CD4-positive, CD25-positive, alpha-beta regulatory T cell (primary cell): ENCODE results near the gene RASGRP2. TPM values are rescaled to one million over a fixed set of nuclear protein-coding genes. Genes with fewer than 3 reads are reported as not detected.

ENCODE experiments used
- ATAC-seq, 2 donors: fragments of 150-1000 bp; cut with Tn5 transposase; one replicate each; pipeline ENCODE4 v1.10.0; 2021; ENCODE audit warnings: low read depth in 2 of 2, moderate number of reproducible peaks in 2 of 2, moderate library complexity in 1 of 2
- DNase-seq, 3 donors: peaks; one replicate each; pipeline versions ENCODE4 v3.0.0 to v3.0.0-alpha.2; 2012 to 2022; ENCODE audit warnings: mixed read lengths in 1 of 3
- H3K27ac ChIP-seq: one replicate; pipeline ENCODE4 v1.7.0; 2013; ENCODE audit warnings: mild to moderate bottlenecking, low read length; ENCODE audit not compliant: insufficient read depth, poor library complexity, severe bottlenecking
- H3K27me3 ChIP-seq: one replicate; pipeline ENCODE4 v1.7.0; 2013; ENCODE audit warnings: low read length; ENCODE audit not compliant: control insufficient read depth, insufficient read depth
- H3K36me3 ChIP-seq: one replicate; pipeline ENCODE4 v1.7.0; 2013; ENCODE audit warnings: mild to moderate bottlenecking, low read length, moderate library complexity; ENCODE audit not compliant: control insufficient read depth, insufficient read depth
- H3K4me1 ChIP-seq: 2 replicates; pipeline ENCODE4 v1.7.0; 2013; ENCODE audit warnings: mild to moderate bottlenecking, low read length; ENCODE audit not compliant: insufficient read depth, control insufficient read depth, poor library complexity, severe bottlenecking
- H3K4me3 ChIP-seq: one replicate; pipeline ENCODE4 v1.7.0; 2013; ENCODE audit warnings: low read depth, mild to moderate bottlenecking, low read length, moderate library complexity
- H3K9me3 ChIP-seq, 2 experiments: 1 replicate in 1 of 2; 2 replicates in 1 of 2; pipeline ENCODE4 v1.7.0; 2013; ENCODE audit warnings: low read length in 2 of 2, mild to moderate bottlenecking in 1 of 2, moderate library complexity in 1 of 2; ENCODE audit not compliant: control insufficient read depth in 2 of 2
- H3K27ac Mint-ChIP-seq, 3 donors: one replicate each; pipeline ENCODE4 v1.8.0; 2020 to 2022; ENCODE audit warnings: mild to moderate bottlenecking in 3 of 3, mixed read lengths in 3 of 3, moderate library complexity in 2 of 3
- H3K27me3 Mint-ChIP-seq: one replicate; pipeline ENCODE4 v1.8.0; 2022; ENCODE audit warnings: mild to moderate bottlenecking, mixed read lengths
- H3K36me3 Mint-ChIP-seq: one replicate; pipeline ENCODE4 v1.8.0; 2020; ENCODE audit warnings: mixed read lengths
- H3K4me1 Mint-ChIP-seq, 4 donors: one replicate each; pipeline ENCODE4 v1.8.0; 2020 to 2022; ENCODE audit warnings: mixed read lengths in 4 of 4, mild to moderate bottlenecking in 1 of 4
- H3K4me3 Mint-ChIP-seq, 4 donors: one replicate each; pipeline ENCODE4 v1.8.0; 2020 to 2022; ENCODE audit warnings: mild to moderate bottlenecking in 4 of 4, mixed read lengths in 4 of 4, moderate library complexity in 3 of 4
- H3K9me3 Mint-ChIP-seq, 7 donors: one replicate each; pipeline ENCODE4 v1.8.0; 2020 to 2022; ENCODE audit warnings: mixed read lengths in 7 of 7, mild to moderate bottlenecking in 3 of 7, moderate library complexity in 2 of 7
- polyA plus RNA-seq, 4 donors: library from polyadenylated mRNA; unstranded; fragments of 300-500 nt; fragmentation: Illumina TruSeq; gene quantifications; one replicate each; pipeline ENCODE4 v1.2.3, GENCODE V29; 2021
- total RNA-seq: library from RNA; stranded (reverse); gene quantifications from one replicate; pipeline ENCODE4 v1.2.3, GENCODE V29; 2022

The RASGRP2 gene
- total and polyA plus RNA-seq, 5 donors from 2014 or later, result 140 to 570 (median 169) TPM

GRCh38 chr11:64787526-64788320 is 43.8 kb upstream of the RASGRP2 start:
- peak; percentile 39 to 64 (median 57) for DNase-seq
- peaks cover 5 to 11% (median 7%) of the 10 kb centered on the region in 4 donors for H3K4me1 Mint-ChIP-seq
- no peaks in the 10 kb centered on the region for H3K9me3 Mint-ChIP-seq
- H3K27me3 Mint-ChIP-seq, result no peaks in the 10 kb centered on the region
- H3K27ac ChIP-seq, result no peak overlapping the region
- H3K27me3 ChIP-seq, result no peaks in the 10 kb centered on the region
- H3K4me3 ChIP-seq, result no peak overlapping the region
- H3K4me1 ChIP-seq, result peaks cover 6% of the 10 kb centered on the region
- ATAC-seq, result peak; percentile 61 to 67
- no peaks in the 10 kb centered on the region for H3K9me3 ChIP-seq
- peak overlapping the region; percentile 43 to 73 (median 56) for H3K27ac Mint-ChIP-seq
- peaks cover 32% of the 10 kb centered on the region for H3K36me3 ChIP-seq
- H3K36me3 Mint-ChIP-seq, result peaks cover 9% of the 10 kb centered on the region
- H3K4me3 Mint-ChIP-seq, result peak overlapping the region in 1 of 4 donors; percentile 58

DNA sequence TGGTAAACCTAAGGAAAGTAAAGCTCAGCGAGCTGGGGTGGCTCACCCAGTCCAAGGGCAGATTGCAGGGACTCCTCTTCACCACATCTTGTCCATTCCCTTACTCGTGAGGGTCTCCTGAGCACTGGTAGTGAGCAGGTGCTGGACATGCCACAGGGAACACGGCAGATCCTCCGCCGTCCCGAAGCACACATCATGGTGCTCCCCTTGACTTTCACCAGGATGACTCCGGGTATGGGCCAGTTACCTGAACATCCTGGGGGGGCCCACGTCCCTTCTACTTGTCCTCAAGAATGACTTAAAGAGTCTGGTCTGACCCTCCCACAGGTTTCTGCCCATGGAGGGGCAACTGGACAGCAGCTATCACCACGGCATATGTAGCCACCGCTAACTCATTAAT is 42.4 kb upstream of the RASGRP2 start:
- peaks cover 5 to 13% (median 10%) of the 10 kb centered on the region in 4 donors for H3K4me1 Mint-ChIP-seq
- no peaks in the 10 kb centered on the region for H3K9me3 Mint-ChIP-seq
- Histone ChIP-seq H3K9me3 (no peaks in the 10 kb centered on the region), H3K4me1 (peaks cover 7% of the 10 kb centered on the region), H3K27ac (no peak overlapping the region), H3K36me3 (peaks cover 26% of the 10 kb centered on the region), H3K27me3 (no peaks in the 10 kb centered on the region), H3K4me3 (no peak overlapping the region)
- DNase-seq (no peak), ATAC-seq (no peak)
- H3K27ac Mint-ChIP-seq, result no peak overlapping the region
- peaks cover 9% of the 10 kb centered on the region for H3K36me3 Mint-ChIP-seq
- no peak overlapping the region for H3K4me3 Mint-ChIP-seq
- no peaks in the 10 kb centered on the region for H3K27me3 Mint-ChIP-seq

- ATAC-seq, result no peak
- H3K27ac Mint-ChIP-seq, result no peak overlapping the region
These were observed 41.1 kb upstream of the RASGRP2 start for GRCh38 chr11:64784813-64785581.

GRCh38 chr11:64778473-64779298 is 34.7 kb upstream of the RASGRP2 start, which contains the start of gene SF1:
TSS of gene SF1 (minus strand) at chr11:64778542. CDS start at chr11:64778392, 150 bp downstream.
- H3K36me3 ChIP-seq, result peaks cover 38% of the 10 kb centered on the region

More at GRCh38 chr11:64784813-64785581, 41.1 kb upstream of the RASGRP2 start:
- Mint-ChIP-seq H3K4me3 (no peak overlapping the region), H3K9me3 (no peaks in the 10 kb centered on the region), H3K27me3 (no peaks in the 10 kb centered on the region), H3K36me3 (peaks cover 4% of the 10 kb centered on the region), H3K4me1 (peaks cover 14 to 26% (median 22%) of the 10 kb centered on the region in 4 donors)
- no peaks in the 10 kb centered on the region for H3K27me3 ChIP-seq
- peaks cover 18% of the 10 kb centered on the region for H3K36me3 ChIP-seq
- H3K4me3 ChIP-seq, result no peak overlapping the region
- no peak overlapping the region for H3K27ac ChIP-seq
- DNase-seq, result no peak
- H3K9me3 ChIP-seq, result no peaks in the 10 kb centered on the region
- peaks cover 20% of the 10 kb centered on the region for H3K4me1 ChIP-seq

GRCh38 chr11:64778223-64778472 is 34.2 kb upstream of the RASGRP2 start:
- Mint-ChIP-seq H3K4me3 (peak overlapping the region; percentile 92 to 99 (median 92)), H3K36me3 (peaks cover 39% of the 10 kb centered on the region), H3K27ac (peak overlapping the region; percentile 100), H3K9me3 (no peaks in the 10 kb centered on the region), H3K27me3 (peaks cover 17% of the 10 kb centered on the region), H3K4me1 (peaks cover 35 to 79% (median 64%) of the 10 kb centered on the region in 4 donors)
- H3K4me1 ChIP-seq, result peaks cover 65% of the 10 kb centered on the region
- ATAC-seq, result no peak
- peaks cover 43% of the 10 kb centered on the region for H3K36me3 ChIP-seq
- H3K27me3 ChIP-seq, result no peaks in the 10 kb centered on the region
- H3K9me3 ChIP-seq, result no peaks in the 10 kb centered on the region
- no peak overlapping the region for H3K4me3 ChIP-seq
- DNase-seq, result no peak
- peak overlapping the region; percentile 99 for H3K27ac ChIP-seq

More at GRCh38 chr11:64778473-64779298, 34.7 kb upstream of the RASGRP2 start, which contains the start of gene SF1:
- H3K27me3 ChIP-seq, result no peaks in the 10 kb centered on the region
- peak within 1 kb of the TSS; percentile 100 for H3K27ac Mint-ChIP-seq
- no peaks in the 10 kb centered on the region for H3K9me3 Mint-ChIP-seq
- no peaks in the 10 kb centered on the region for H3K9me3 ChIP-seq
- H3K27me3 Mint-ChIP-seq, result peaks cover 17% of the 10 kb centered on the region
- peak within 1 kb of the TSS; percentile 99 for H3K27ac ChIP-seq
- peaks cover 34% of the 10 kb centered on the region for H3K36me3 Mint-ChIP-seq
- H3K4me1 ChIP-seq, result peaks cover 60% of the 10 kb centered on the region
- peak within 1 kb of the TSS; percentile 93 to 99 (median 94) for H3K4me3 Mint-ChIP-seq
- DNase-seq (peak; percentile 99 to 100 (median 100)), ATAC-seq (peak; percentile 86 to 87)
- H3K4me3 ChIP-seq, result peak within 1 kb of the TSS; percentile 100
- H3K4me1 Mint-ChIP-seq, result peaks cover 35 to 73% (median 59%) of the 10 kb centered on the region in 4 donors

- Histone ChIP-seq H3K4me3 (peak overlapping the region; percentile 100), H3K4me1 (peaks cover 70% of the 10 kb centered on the region), H3K27me3 (no peaks in the 10 kb centered on the region), H3K36me3 (peaks cover 48% of the 10 kb centered on the region), H3K9me3 (no peaks in the 10 kb centered on the region), H3K27ac (peak overlapping the region; percentile 99)
- Mint-ChIP-seq H3K9me3 (no peaks in the 10 kb centered on the region), H3K4me1 (peaks cover 36 to 83% (median 68%) of the 10 kb centered on the region in 4 donors), H3K27ac (peak overlapping the region; percentile 93 to 95 (median 95)), H3K4me3 (peak overlapping the region; percentile 92 to 99 (median 94)), H3K36me3 (peaks cover 42% of the 10 kb centered on the region), H3K27me3 (peaks cover 17% of the 10 kb centered on the region)
- DNase-seq, result peak; percentile 75 to 86 (median 83)
- ATAC-seq, result peak in 1 of 2 donors; percentile 0
These were observed 33.7 kb upstream of the RASGRP2 start for GRCh38 chr11:64777449-64778222.
